ENCODE measurements around the gene ALX4. TPM values are rescaled to one million over a fixed set of nuclear protein-coding genes. Genes with fewer than 3 reads are reported as not detected.

ALX4 gene
- total RNA-seq, 4 donors from 2014 or later = not detected

DNA sequence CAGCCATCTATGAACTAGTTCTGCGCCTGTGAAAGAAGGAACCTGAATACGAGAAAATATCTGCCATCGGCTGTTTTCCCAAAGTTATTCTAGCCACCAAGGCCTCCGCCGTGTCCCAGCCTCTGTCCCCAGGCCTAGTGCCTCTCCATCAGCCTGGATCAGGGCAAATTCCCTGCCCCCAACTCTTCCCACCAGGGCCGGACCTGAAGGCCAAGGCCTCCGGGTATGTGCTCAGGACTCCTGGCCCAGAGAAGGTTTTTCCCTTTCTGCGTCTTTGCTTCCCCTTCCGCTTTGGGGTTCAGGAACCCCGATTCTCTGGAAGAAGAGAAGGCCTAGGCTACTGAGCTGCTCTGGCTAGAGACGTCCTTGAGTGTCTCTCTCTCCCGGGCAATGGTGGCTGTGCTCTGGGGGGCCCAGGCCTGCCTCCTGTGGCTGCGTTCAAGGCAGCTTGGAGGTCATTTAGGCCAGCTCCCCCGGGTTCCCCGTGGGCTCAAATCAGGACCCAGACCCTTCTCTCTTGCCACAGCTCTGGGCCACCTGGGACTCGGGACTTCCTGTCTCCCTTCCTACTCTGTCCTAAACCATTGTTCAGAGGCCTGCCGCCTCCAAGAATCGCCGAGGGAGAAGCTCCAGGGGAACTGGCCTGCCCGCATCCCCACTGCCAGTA, 1.6 kb downstream of the ALX4 start:
- H3K4me1 ChIP-seq = peaks cover 0 to 41% (median 20%) of the 10 kb centered on the region in 4 donors
- no peaks in the 10 kb centered on the region for H3K36me3 ChIP-seq
- H3K9me3 ChIP-seq = no peaks in the 10 kb centered on the region
- TF ChIP-seq POLR2A (IDR thresholded peaks at IDR 0.05) = no peak
- TF ChIP-seq, protein P1, sequence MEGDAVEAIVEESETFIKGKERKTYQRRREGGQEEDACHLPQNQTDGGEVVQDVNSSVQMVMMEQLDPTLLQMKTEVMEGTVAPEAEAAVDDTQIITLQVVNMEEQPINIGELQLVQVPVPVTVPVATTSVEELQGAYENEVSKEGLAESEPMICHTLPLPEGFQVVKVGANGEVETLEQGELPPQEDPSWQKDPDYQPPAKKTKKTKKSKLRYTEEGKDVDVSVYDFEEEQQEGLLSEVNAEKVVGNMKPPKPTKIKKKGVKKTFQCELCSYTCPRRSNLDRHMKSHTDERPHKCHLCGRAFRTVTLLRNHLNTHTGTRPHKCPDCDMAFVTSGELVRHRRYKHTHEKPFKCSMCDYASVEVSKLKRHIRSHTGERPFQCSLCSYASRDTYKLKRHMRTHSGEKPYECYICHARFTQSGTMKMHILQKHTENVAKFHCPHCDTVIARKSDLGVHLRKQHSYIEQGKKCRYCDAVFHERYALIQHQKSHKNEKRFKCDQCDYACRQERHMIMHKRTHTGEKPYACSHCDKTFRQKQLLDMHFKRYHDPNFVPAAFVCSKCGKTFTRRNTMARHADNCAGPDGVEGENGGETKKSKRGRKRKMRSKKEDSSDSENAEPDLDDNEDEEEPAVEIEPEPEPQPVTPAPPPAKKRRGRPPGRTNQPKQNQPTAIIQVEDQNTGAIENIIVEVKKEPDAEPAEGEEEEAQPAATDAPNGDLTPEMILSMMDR (IDR thresholded peaks at IDR 0.05) = no peak
- H3K27ac ChIP-seq = no peak overlapping the region
- peaks cover 0 to 70% of the 10 kb centered on the region in 2 donors for H3K27me3 ChIP-seq
- no peak overlapping the region for H3K4me3 ChIP-seq
- DNase-seq = peak in 1 of 3 donors; percentile 34

DNA sequence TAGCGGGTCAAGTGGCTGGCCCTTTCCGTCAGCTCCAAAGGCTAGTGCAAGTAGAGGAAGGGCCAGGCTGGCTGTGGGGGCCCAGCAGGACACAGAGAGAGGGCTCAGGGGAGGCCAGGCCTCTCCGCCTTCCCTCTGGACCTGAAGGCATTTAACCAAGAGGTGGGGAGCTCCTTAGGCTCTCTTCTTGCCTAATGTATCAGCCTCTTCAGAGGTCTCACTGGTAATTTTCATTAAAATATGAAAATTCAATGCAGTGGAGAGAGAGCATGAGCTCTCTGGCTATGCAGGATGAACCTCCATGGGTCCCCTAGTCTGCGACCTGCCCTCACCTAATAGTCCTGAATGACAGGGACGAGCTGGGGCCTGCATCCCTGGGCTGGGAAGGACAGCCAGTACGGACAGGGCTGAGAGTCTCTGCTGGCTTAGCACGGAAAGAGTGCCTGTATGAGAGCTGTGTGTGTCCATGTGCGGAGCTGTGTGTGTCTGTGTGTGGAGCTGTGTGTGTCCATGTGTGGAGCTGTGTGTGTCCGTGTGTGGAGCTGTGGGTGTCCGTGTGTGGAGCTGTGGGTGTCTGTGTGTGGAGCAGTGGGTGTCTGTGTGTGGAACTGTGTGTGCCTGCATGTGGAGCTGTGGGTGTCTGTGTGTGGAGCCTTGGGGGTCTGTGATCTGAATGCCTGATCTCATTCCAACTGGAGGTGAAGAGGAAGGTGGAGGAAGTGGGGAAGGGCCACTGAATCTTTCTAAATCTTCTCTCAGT, 2.4 kb downstream of the ALX4 start:
- TF ChIP-seq, protein P1 (IDR thresholded peaks at IDR 0.05) = no peak
- no peak for TF ChIP-seq POLR2A (IDR thresholded peaks at IDR 0.05)
- Histone ChIP-seq H3K36me3 (no peaks in the 10 kb centered on the region), H3K27me3 (peaks cover 0 to 74% of the 10 kb centered on the region in 2 donors), H3K9me3 (no peaks in the 10 kb centered on the region), H3K4me3 (no peak overlapping the region), H3K4me1 (peaks cover 0 to 41% (median 20%) of the 10 kb centered on the region in 4 donors), H3K27ac (no peak overlapping the region)
- DNase-seq = peak in 1 of 3 donors; percentile 40

DNA sequence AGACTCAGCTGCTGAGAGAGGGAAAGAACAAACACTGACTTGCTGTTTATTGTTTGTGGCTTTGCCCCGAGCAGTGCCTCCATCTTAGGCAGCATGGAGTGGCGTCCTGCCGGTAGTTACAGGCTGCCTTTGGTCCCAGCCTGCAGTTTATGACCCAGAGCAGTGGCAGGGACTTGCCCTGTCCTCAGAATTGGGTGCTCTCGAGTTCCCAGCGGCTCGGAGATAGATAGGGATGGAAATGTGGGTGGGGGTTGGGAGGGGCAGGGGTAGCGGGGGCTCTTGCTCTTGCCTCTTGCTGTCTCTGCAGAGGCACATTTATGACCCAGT, 3.1 kb downstream of the ALX4 start:
- TF ChIP-seq, protein P1 (IDR thresholded peaks at IDR 0.05) = no peak
- TF ChIP-seq POLR2A (IDR thresholded peaks at IDR 0.05) = no peak
- H3K27me3 ChIP-seq = peaks cover 0 to 74% of the 10 kb centered on the region in 2 donors
- no peaks in the 10 kb centered on the region for H3K9me3 ChIP-seq
- H3K4me3 ChIP-seq = no peak overlapping the region
- no peak overlapping the region for H3K27ac ChIP-seq
- DNase-seq = no peak
- H3K4me1 ChIP-seq = peaks cover 0 to 41% (median 20%) of the 10 kb centered on the region in 4 donors
- no peaks in the 10 kb centered on the region for H3K36me3 ChIP-seq

DNA sequence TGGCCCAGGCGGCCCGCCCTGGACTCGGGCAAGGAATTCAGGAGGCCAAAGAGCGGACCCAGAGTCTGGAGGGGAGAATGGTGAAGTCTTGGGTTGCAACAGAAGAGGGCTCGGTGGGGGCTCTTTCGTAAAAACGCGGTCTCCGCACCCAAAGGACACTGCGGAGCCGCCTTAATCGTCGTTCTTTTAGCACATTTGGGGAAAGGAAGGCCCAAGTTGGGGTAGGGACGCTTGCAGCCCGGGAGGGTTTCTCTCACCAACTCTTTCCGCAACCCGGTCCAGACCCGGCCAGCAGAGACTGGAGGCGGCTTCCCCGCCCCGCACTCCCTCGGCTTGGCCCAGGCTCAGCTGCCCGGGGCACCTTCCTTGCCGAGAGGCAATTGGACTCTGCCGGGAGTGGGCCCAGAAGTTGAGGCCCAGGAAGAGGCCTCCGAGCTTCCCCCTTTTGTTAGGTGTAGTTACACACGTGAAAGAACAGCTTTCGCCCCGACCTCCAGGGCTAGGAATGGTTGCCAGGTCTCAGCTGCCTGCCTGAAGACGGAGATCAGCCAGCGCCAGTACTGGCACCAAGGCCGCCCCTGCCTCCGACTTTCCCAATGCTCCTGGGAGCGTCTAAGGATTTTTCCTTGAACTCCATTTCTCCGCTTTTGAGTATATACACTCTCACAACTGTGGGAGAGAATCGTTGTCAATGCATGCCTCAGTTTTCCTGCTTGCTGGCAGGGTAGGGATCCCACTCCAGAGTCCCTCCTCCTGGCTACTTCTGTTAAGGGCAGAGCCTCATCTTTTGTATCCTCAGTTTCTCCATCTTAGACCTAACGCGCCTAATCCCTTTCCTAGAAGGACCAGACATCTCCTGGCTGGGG, 3.7 kb downstream of the ALX4 start:
- H3K4me3 ChIP-seq = peak overlapping the region; percentile 45 to 67 (median 61)
- no peaks in the 10 kb centered on the region for H3K36me3 ChIP-seq
- peaks cover 0 to 41% (median 20%) of the 10 kb centered on the region in 4 donors for H3K4me1 ChIP-seq
- H3K27me3 ChIP-seq = peaks cover 0 to 69% of the 10 kb centered on the region in 2 donors
- no peak overlapping the region for H3K27ac ChIP-seq
- peak in 1 of 3 donors; percentile 48 for DNase-seq
- no peaks in the 10 kb centered on the region for H3K9me3 ChIP-seq
- no peak for TF ChIP-seq POLR2A (IDR thresholded peaks at IDR 0.05)
- TF ChIP-seq, protein P1 (IDR thresholded peaks at IDR 0.05) = no peak

DNA sequence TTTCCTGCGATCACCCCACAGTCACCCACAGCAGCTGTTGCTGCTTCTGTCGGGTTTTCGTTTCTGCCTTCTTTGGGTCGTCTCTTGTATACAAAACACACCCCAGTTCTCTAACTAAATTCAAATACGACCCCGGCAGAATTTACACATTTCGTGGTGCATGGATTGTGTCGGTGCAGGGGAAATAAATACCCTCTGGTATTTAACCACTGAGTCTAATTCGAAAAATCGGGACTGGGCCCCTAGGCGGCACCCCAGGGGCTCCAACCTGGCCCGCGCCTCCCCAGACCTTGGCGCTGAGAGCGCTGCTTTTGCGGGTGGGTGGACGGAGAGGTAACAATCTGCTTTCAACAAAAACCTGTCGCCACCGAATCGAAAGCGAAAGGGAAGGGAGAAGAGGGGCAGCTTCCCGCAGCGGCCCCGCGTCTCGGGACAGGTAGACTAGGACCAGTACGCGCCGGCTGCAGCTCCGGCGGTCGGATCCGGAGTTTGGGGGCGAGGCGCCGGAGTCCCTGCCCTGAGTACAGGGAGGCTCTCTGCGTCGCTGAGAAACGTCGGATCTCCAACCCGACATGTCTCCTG, 4.4 kb downstream of the ALX4 start:
- Histone ChIP-seq H3K4me1 (peaks cover 0 to 41% (median 20%) of the 10 kb centered on the region in 4 donors), H3K36me3 (no peaks in the 10 kb centered on the region), H3K27ac (no peak overlapping the region), H3K9me3 (no peaks in the 10 kb centered on the region), H3K4me3 (peak overlapping the region; percentile 45 to 67 (median 61)), H3K27me3 (peaks cover 0 to 61% of the 10 kb centered on the region in 2 donors)
- peak in 2 of 3 donors; percentile 20 to 54 for DNase-seq
- TF ChIP-seq, protein P1 (IDR thresholded peaks at IDR 0.05) = no peak
- TF ChIP-seq POLR2A (IDR thresholded peaks at IDR 0.05) = no peak

Data from Peyer's patch (tissue), 4 donors.